Superior temporal gyrus (tissue), 1 donor: ENCODE measurements around the gene PMVK.
A peak's percentile ranks its signal among the peaks of the same experiment; 100 is the strongest.

ENCODE experiments used
- DNase-seq: peaks from one replicate; pipeline ENCODE4 v3.0.0-alpha.2; 2016; ENCODE audit errors: extremely low spot score

PMVK gene

GRCh38 chr1:154878371-154879037 lies 58.0 kb downstream of the PMVK start:
- DNase-seq = peak; percentile 89

GRCh38 chr1:154877370-154877974 lies 59.0 kb downstream of the PMVK start:
- DNase-seq = no peak

GRCh38 chr1:154876842-154877369 lies 59.6 kb downstream of the PMVK start:
- DNase-seq = no peak
